Left kidney (tissue), 1 donor: ENCODE measurements around the gene OR1D5. TPM values are rescaled to one million over a fixed set of nuclear protein-coding genes. Genes with fewer than 3 reads are reported as not detected.

Experiments used
- polyA plus RNA-seq: library from polyadenylated mRNA; unstranded; fragments of 120-200 nt; gene quantifications from one replicate; pipeline ENCODE4 v1.2.1, GENCODE V29; 2013; ENCODE audit not compliant: insufficient read length

The OR1D5 gene
- polyA plus RNA-seq, 1 donor = not detected

Other genes with a start within 250 kb of the OR1D5 start
- 0.03 TPM for gene OR1D2, start 40.8 kb upstream of the OR1D5 start, polyA plus RNA-seq
- gene OR1G1, start 63.9 kb upstream of the OR1D5 start, polyA plus RNA-seq = not detected
- gene OR1A2, start 133.9 kb upstream of the OR1D5 start, polyA plus RNA-seq = not detected
- 0.08 TPM for gene OR1A1, start 144.1 kb upstream of the OR1D5 start, polyA plus RNA-seq
- gene OR3A1, start 234.8 kb upstream of the OR1D5 start, polyA plus RNA-seq = 0.08 TPM